Activated naive CD8-positive, alpha-beta T cell treated with anti-CD3 and anti-CD28 coated beads for 36 hours (primary cell): ENCODE results near the gene ABCF2. TPM values are rescaled to one million over a fixed set of nuclear protein-coding genes. Genes with fewer than 3 reads are reported as not detected.

Source experiments
- DNase-seq: peaks from one replicate; pipeline ENCODE4 v3.0.0; 2021
- H3K27ac Mint-ChIP-seq: one replicate; pipeline ENCODE4 v1.8.0; 2022; ENCODE audit warnings: mild to moderate bottlenecking, moderate library complexity, mixed read lengths
- H3K27me3 Mint-ChIP-seq: one replicate; pipeline ENCODE4 v1.8.0; 2022; ENCODE audit warnings: mild to moderate bottlenecking, mixed read lengths
- H3K36me3 Mint-ChIP-seq: one replicate; pipeline ENCODE4 v1.8.0; 2021; ENCODE audit warnings: mild to moderate bottlenecking, mixed read lengths
- H3K4me1 Mint-ChIP-seq: one replicate; pipeline ENCODE4 v1.8.0; 2021; ENCODE audit warnings: mixed read lengths
- H3K4me3 Mint-ChIP-seq: one replicate; pipeline ENCODE4 v1.8.0; 2022; ENCODE audit warnings: mild to moderate bottlenecking, moderate library complexity, mixed read lengths
- H3K9me3 Mint-ChIP-seq: one replicate; pipeline ENCODE4 v1.8.0; 2022; ENCODE audit warnings: mixed read lengths
- total RNA-seq, 2 experiments: library from RNA; stranded (reverse); gene quantifications; one replicate each; pipeline ENCODE4 v1.2.3, GENCODE V29; 2021

Gene ABCF2
- total RNA-seq, 2 experiments from 2014 or later: 85.2 to 87.5 TPM

DNA sequence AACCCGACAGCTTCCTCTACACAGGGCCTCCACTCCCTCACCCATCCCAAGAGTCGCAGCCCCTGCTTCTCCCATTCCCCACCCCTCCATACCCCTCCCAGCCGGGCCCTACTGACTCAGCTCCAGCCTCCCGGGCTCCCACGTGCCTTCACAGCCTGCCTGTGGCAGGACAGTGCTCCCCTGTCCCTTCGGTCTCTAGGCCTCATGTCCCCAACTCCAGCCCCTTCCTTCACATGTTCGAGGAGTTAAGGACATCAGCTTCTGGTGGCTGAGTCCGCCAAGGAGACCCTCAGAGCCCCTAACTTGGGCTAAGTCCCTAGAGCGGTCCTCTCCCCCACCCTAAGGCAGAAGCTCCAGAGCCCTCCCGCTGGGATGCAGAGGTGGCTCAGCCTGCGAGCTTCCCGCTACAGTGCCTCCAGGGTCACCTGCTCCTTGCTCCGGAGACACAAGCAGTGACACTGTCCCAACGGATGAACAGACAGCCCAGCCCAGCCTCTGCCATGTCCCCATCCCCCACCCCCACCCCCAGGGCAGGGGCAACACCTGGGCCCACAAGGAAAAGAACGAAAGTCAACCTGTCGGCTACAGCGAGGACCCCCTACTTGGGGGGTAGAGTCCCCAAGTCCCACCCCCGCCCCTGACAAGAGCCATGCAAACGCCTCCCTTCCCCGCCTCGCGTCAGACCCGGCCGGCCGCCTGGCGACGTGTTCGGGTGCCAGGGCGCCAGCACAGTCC is 20.8 kb upstream of the ABCF2 start:
- Mint-ChIP-seq H3K4me1 (peaks cover 49% of the 10 kb centered on the region), H3K27me3 (peaks cover 49% of the 10 kb centered on the region), H3K27ac (no peak overlapping the region), H3K9me3 (no peaks in the 10 kb centered on the region), H3K36me3 (no peaks in the 10 kb centered on the region), H3K4me3 (peak overlapping the region; percentile 45)
- DNase-seq: no peak

DNA sequence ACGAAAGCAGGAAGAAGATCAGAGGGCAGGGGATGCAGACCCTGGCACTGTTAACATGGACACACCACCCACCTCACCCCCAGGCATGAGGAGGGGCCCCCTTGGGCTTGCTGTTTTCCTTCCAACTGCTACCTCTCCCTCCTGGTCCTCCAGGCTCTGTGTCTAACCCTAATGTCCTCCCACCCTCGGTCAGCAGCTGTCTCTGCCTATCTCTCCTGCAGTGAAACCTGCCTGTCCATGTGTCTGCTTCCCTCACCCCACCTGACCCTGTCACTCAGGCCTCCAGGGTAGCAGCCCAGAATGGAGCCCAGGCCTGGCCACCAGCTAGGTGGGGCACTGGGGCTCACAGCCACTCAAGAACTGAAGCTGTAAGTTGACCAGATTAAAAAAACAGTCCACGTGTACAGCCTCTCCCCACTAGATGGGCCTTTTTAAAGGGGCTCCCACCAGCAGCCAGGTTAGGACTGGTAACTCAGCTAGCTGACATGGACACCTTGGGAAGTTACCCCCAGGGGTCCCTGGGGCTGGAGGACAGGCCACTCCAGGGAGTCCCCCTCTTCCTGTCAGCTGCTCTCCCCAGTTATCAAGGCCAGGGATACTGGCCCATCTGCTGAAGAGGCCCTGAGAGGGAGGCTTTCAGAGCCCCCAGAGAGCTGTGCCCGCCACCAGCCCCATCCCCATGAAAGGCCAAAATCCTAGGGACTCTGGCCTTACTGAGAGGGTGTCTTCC is 20.0 kb upstream of the ABCF2 start:
- no peak for DNase-seq
- Mint-ChIP-seq H3K4me1 (peaks cover 47% of the 10 kb centered on the region), H3K4me3 (no peak overlapping the region), H3K36me3 (no peaks in the 10 kb centered on the region), H3K9me3 (no peaks in the 10 kb centered on the region), H3K27me3 (peaks cover 45% of the 10 kb centered on the region), H3K27ac (no peak overlapping the region)

DNA sequence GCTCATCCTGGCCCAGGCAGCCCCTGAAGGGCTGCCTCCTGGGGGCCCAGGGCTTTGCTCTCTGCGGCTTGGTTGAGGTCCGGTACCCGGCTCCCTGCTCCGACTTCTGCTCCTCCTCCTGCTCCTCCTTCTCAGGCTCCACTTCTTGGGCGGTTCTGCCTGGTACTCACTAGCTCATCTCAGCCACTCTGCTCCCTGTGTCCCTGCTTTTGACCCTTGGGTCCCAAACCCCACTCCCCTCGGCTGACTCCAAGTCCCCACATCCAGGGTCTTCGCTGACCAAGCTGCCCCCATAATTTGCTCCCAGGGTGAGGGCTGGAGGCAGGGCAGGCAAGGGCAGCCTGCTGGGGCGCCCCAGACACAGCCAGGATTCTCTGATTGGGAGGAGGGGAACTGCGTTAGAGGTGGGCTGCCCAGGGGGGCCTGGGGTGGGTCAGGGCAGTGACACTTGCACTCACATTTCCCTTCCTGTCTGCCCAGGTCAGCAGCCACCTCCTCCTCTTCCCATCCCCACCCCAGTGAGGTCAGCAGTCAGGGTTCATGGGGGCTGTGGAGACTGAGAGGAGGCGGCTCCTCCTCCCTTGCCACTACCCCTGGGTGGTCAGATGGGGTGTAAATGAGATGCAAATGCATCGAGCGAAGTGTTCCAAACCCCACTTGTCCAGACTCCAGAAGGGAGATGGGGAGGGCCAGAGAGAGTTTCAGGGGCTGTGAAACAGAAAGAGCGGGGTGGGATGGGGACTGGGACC is 19.3 kb upstream of the ABCF2 start:
- peaks cover 46% of the 10 kb centered on the region for H3K4me1 Mint-ChIP-seq
- no peak overlapping the region for H3K4me3 Mint-ChIP-seq
- H3K27me3 Mint-ChIP-seq: peaks cover 43% of the 10 kb centered on the region
- no peak for DNase-seq
- H3K36me3 Mint-ChIP-seq: no peaks in the 10 kb centered on the region
- no peak overlapping the region for H3K27ac Mint-ChIP-seq
- no peaks in the 10 kb centered on the region for H3K9me3 Mint-ChIP-seq

DNA sequence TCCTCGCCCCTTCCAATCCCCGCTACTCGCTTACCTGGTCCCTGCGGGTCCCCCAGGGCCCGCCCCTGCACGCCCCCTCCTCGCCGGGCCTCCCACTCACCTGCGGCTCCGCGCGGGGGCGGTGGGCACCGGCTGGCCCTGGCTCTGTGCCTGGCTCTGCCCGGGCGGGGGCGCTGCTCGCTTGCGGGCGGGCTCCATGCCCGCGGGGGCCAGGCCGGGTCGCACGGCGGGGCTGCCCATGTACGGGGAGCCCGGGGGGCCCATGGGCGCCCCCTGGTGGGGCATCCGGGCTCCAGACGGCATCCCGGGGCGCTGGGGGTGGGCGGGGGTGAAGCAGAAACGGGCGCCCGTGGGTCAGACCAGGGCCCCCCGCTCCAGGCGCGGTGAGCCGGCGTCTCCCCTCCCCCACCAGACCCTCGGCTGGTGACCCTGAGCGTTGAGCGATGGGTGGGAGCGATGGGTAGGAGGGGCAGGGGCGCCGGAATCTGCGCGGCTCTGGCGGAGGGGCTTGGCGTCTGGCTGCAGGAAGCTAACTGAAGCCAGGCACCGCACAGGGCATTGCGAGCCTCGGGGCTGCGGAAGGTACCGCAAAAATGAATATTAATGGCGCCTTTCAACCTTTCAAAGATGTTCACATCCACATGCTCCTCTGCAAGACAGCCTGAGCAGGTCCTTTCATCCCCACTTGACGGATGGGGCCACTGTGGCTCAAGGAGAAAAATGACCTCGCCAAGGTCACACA is 18.5 kb upstream of the ABCF2 start:
- Mint-ChIP-seq H3K9me3 (no peaks in the 10 kb centered on the region), H3K36me3 (no peaks in the 10 kb centered on the region), H3K4me1 (peaks cover 39% of the 10 kb centered on the region), H3K27ac (no peak overlapping the region), H3K27me3 (peaks cover 43% of the 10 kb centered on the region), H3K4me3 (no peak overlapping the region)
- DNase-seq: peak; percentile 78

DNA sequence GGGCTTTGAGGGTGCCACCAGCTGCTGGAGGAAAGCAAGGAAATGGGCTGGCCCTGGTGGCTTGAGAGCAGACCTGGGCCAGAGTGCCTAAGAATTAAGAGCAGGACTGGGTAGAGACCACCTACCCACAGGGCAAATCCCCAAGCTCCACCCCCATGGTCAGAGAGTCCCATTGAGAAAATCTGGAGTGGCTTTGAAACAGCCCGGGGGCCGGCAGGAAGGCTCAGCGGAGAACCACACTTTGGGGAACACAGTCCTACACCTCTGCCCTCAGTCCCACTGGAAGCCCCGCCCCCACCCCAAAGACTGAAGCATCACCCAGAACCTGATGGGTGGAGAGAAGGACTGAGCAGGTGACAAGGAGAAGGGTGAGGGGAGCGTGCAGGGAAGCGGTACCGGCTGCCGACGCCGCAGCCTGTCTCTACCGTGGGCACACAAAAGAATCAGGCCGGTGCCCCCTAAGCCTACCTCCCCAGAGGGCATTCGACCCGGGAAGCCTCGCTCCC is 17.9 kb upstream of the ABCF2 start:
- Mint-ChIP-seq H3K27me3 (peaks cover 39% of the 10 kb centered on the region), H3K9me3 (no peaks in the 10 kb centered on the region), H3K4me3 (peak overlapping the region; percentile 47), H3K36me3 (peaks cover 3% of the 10 kb centered on the region), H3K27ac (no peak overlapping the region), H3K4me1 (peaks cover 34% of the 10 kb centered on the region)
- no peak for DNase-seq

DNA sequence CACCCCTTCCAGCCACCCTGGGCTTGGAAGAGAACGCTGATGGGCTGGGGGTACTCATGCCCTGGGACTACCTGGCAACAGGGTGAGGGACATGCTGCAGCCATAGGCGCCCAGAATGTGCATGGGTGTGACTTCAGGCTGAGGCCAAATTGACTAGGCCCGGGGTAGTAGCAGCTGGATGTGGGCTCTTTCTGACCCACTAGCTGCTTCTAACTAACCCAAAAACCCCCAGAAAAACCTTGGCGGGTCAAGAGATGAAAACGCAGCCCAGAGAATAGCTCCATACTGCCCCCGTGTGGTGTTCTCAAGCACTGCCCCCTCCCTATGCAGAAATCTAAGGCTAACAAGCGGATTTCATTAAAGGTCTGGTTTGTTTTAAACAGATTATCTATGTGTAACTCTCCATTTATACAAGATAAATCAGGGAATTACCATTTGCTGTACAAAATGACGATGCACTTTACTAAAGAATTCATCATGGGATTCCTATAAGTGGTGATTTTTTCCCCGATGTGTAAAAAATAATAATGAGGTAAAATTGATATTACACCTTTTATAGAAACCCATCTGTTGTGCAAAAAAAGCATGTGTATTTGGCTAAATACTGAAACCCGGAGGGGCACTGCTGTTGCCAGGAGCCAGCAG is 17.3 kb upstream of the ABCF2 start:
- Mint-ChIP-seq H3K4me1 (peaks cover 30% of the 10 kb centered on the region), H3K9me3 (no peaks in the 10 kb centered on the region), H3K4me3 (peak overlapping the region; percentile 47), H3K27ac (no peak overlapping the region), H3K36me3 (peaks cover 3% of the 10 kb centered on the region), H3K27me3 (peaks cover 35% of the 10 kb centered on the region)
- DNase-seq: peak; percentile 53

DNA sequence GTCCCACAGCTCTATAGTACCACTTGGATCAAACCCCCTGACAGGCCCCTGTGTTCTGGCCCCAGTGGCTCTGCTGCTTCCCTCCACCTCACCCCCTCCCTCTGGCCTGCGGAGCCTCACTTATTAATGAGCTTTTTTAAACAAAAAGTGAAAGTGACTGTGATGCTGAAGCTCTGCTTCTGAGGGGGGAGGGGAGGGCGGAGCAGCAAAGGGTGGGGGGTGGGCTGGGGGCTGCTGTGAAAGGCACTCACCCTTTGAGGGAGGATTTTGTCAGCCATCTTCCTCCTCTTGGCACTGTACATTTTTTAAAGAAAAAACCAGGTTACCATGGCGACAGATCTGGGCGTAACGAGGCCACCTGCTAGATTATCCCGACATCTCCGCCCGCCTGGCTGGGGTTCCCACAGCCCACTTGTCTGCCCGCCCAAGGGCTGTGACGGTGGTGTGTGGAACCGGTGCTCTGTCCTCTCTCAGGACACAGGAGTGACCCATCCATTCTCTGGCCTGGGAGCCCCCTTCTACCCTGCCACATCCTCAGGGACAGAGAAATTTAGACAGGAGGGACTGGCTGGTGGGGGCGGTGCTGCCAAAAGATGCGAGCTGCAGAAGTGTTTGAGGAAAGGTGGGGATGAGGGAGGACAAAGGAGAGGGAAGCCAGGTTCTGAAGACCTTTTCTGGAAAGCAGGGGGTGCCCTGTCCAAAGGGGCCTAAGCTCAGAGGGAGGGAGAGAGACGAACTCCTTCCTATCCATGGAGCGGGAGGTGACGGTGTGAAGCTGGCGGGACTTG is 16.6 kb upstream of the ABCF2 start:
- Mint-ChIP-seq H3K9me3 (no peaks in the 10 kb centered on the region), H3K4me1 (peaks cover 29% of the 10 kb centered on the region), H3K4me3 (peak overlapping the region; percentile 52), H3K36me3 (peaks cover 3% of the 10 kb centered on the region), H3K27ac (peak overlapping the region; percentile 66), H3K27me3 (peaks cover 32% of the 10 kb centered on the region)
- DNase-seq: peak; percentile 38

DNA sequence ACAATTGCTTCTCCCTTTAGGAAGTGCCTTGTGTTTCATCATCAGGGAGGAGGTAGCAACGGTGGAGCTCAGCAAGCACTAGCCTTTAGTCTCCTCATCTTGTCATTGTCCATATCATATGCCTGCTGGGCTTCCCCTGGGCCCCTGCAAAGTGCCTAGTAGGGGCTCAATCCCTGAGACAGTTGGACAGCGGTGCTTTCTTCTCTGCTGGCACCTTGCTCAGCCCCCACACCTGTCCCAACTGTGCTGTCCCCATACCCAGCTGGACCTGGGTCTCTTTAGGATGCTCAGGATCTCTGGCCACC is 16.0 kb upstream of the ABCF2 start:
- peaks cover 27% of the 10 kb centered on the region for H3K27me3 Mint-ChIP-seq
- H3K4me3 Mint-ChIP-seq: peak overlapping the region; percentile 52
- H3K27ac Mint-ChIP-seq: peak overlapping the region; percentile 66
- peaks cover 25% of the 10 kb centered on the region for H3K4me1 Mint-ChIP-seq
- H3K36me3 Mint-ChIP-seq: peaks cover 3% of the 10 kb centered on the region
- H3K9me3 Mint-ChIP-seq: no peaks in the 10 kb centered on the region
- no peak for DNase-seq

DNA sequence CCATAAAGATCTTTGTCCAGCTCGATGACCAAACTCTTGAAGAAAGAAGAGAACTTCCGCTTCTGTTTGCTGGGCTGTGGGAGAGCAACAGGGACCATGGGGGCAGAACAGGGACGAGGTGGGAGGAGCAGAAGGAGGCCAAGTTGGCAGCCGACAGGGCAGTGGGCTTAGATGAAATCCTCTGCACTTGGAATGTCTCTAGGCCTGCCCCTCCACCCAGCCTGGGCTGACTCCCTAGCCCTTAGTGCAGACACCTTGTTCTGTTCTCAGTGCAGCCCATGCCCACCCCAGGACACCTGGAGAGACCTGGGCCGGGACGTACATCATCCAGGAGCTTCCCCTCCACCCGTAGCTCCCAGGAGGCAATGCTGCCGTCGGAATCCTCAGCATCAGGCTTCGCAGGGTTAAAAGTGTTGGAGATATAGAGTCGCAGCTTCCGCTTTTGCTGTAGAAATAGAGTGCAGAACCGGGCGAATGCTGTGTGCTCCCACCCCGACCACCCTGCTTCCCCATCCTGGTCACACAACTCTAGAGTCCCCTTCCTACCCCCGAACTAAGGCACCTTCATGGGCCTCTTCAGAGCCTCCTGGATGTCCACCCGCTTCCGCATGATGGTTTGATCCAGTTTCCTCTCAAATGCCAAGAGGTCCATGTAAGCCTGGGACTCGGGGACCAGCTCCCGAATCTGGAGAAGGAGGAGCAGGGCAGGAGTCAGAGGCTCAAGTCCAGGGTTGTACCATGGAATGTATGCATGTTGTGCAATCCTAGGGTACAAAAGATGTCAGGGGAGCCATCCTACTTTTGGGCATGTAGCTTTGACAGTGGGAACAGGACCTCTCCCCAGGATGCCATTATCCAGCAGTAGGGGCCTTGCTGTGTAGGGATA is 15.4 kb upstream of the ABCF2 start:
- no peak for DNase-seq
- Mint-ChIP-seq H3K9me3 (no peaks in the 10 kb centered on the region), H3K27me3 (peaks cover 21% of the 10 kb centered on the region), H3K36me3 (peaks cover 3% of the 10 kb centered on the region), H3K27ac (no peak overlapping the region), H3K4me3 (no peak overlapping the region), H3K4me1 (peaks cover 20% of the 10 kb centered on the region)

DNA sequence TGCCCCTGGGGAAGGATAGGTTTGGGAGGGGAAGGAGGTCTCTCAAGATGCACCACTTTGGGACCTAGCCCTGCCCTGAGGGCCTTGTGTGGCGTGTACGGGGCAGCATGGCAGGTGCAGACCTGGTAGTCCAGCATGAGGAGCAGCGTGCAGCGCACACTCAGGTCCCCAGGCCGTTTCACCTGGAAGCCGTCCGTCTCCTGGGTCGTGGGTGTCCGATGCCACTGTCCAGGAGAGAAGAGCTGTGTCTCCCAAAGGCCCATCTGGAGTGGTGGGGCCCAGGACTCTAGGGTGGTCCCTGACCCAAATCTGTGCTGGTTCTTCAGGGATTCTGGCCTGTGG is 14.7 kb upstream of the ABCF2 start:
- Mint-ChIP-seq H3K4me1 (peaks cover 19% of the 10 kb centered on the region), H3K36me3 (peaks cover 5% of the 10 kb centered on the region), H3K27me3 (peaks cover 16% of the 10 kb centered on the region), H3K9me3 (no peaks in the 10 kb centered on the region), H3K27ac (no peak overlapping the region), H3K4me3 (no peak overlapping the region)
- no peak for DNase-seq

DNA sequence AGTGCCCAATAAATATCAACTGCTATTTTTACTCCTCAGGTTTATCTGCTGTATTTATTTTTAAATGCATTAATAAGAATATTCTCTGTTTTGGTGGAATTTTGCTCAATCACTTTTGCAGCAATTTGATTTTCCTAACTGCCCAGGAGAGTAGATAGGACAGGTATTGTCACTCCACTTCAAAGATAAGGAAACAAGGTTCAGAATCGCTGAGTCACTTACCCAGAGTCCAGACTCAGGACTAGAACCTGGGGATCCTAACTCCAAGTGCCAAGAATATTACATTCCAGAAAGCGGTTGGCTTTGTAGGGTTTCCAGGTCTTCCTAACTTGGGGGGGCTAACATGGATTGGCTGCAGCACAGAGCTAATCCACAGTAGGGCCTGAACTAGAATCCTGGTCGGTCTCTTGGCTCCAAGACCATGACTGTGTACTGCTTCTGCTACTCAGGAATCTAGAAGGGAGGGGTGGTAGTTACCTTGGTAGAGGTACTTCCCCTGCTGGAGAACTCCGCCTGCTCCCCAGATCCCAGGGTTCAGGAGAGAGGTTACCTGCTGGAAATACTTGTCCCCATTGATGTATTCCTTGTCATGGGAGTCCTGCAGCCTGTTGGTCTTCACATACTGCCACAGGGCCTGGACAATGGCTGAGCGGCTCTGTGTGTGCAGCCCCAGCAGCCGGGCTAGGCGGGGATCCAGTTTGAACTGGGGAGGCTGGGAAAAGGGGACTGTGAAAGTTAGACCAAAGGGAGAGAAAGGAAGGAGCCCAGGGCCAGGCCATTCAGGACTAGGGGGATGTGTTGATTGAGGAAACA is 14.1 kb upstream of the ABCF2 start:
- H3K36me3 Mint-ChIP-seq: peaks cover 9% of the 10 kb centered on the region
- no peaks in the 10 kb centered on the region for H3K9me3 Mint-ChIP-seq
- no peak overlapping the region for H3K27ac Mint-ChIP-seq
- peaks cover 19% of the 10 kb centered on the region for H3K4me1 Mint-ChIP-seq
- H3K4me3 Mint-ChIP-seq: no peak overlapping the region
- H3K27me3 Mint-ChIP-seq: peaks cover 10% of the 10 kb centered on the region
- no peak for DNase-seq

DNA sequence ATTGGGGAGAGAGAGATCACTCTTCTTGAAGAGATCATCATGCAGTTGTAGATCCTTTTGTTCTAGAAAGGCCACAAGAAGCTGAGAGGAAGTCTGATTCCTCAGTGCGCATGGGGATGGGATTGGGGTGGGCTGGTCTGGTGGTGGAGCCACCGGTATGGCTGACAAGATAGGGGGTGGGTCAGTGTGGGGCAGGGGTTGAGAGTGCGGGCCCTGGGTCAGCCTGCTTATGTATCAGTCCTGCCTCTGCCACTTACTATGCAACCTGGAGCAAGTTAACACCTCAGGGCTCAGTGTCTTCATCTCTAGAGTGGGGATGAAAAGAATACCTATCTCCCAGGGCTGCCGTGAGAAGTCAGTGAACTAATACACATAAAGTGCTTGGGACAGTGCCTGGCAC is 13.5 kb upstream of the ABCF2 start:
- H3K27ac Mint-ChIP-seq: no peak overlapping the region
- peaks cover 19% of the 10 kb centered on the region for H3K4me1 Mint-ChIP-seq
- H3K9me3 Mint-ChIP-seq: no peaks in the 10 kb centered on the region
- H3K27me3 Mint-ChIP-seq: peaks cover 6% of the 10 kb centered on the region
- peaks cover 9% of the 10 kb centered on the region for H3K36me3 Mint-ChIP-seq
- no peak overlapping the region for H3K4me3 Mint-ChIP-seq
- DNase-seq: no peak
